Retina (tissue), 1 donor: ENCODE measurements around the gene ZNF581.

Experiments
- DNase-seq: peaks from one replicate; pipeline ENCODE4 v3.0.0-alpha.2; 2016

The ZNF581 gene

DNA sequence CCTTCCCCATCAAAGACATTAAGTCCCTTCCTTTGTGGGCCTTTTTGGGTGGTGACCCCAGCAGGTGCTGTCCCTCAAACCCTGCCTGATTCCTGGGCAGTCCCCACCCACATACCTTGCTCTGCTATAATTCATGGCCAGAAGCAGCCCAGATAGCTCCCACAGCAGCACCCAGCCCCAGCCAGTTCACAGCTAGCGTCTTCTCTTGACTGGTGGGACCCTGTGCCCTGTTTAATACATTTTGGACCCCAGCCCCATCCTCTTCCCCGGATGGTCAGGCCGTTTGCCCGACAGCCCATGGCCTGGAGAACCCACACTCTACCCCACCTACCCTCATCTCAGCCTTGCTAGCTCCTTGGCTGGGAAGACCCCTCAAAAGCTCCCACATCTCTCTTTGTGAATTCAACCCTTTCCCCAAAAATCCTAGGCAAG, 6.7 kb downstream of the ZNF581 start:
- no peak for DNase-seq

DNA sequence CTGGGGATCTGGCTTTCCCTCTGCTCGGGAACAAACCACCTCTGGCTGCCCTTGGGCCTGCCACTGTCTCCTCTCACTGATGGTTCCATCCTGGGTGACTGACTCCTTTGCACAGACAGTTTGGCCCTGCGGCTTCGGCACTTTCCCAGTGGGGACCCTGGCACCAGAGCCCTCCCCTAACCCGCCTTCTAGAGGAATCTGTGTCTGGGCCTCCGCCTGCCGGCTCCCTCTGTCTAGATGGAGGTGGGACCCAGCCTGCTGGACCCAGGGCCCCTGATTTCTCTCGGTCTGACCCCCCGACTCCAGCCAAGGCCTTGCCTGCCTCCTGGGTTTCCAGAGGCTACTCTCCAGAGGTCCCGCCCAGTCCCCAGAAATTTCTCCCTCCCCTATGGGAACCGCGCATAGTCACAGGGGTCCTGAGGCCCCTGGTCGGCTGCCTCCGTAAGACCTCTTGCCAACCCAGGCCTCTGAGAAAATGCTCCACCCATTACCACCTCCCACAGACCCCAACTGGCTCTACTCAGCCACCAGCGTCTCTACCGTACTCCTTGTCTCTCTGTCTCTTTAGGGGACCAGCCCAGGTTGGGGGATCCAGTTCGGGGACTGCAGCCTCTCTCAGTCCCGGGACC, 7.3 kb downstream of the ZNF581 start:
- DNase-seq: no peak

DNA sequence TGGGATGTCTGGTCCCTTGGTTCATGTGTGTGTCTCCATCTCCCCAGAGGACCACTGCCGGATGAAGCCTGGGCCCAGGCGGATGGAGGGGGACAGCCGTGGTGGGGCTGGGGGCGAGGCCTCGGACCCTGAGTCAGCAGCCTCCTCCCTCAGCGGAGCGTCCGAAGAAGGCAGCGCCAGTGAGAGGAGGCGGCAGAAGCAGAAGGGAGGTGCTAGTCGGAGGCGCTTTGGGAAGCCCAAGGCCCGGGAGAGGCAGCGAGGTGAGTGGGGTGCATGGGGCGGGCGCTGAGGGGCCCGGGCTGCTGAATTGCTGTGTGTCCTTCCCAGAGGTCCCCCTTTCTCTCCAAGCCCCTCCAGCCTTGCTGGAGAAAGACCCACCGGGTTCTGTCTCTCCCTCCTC, 7.8 kb downstream of the ZNF581 start:
- no peak for DNase-seq

DNA sequence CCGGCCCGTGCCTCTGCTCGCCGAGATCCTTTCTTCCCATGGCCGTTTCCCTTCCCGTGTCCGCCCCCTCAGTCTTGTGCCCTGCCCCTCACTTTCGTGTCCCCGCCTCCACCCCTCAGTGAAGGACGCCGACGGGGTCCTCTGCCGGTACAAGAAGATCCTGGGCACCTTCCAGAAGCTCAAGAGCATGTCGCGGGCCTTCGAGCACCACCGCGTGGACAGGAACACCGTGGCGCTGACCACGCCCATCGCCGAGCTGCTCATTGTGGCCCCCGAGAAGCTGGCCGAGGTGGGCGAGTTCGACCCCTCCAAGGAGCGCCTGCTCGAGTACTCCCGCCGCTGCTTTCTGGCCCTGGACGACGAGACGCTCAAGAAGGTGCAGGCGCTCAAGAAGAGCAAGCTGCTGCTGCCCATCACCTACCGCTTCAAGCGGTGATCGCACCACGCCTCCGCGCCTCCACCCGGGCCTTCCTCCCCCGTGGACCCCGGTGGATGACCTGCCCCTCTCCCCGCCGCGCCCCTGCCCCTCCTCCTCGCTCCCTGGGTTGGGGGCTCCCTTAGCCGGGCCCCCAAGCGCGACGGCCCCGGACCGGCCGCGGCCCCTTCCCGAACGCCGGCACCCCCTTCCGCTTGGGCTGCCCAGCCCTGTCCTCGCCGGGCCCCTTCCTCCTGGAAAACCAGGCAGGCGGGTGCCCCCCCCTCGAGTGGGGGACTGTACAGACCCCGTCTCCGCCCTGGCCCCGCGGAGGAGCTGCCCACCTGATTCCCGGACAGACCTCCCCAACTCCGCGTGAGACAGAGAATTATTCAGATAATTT, 9.1 kb downstream of the ZNF581 start:
- no peak for DNase-seq

DNA sequence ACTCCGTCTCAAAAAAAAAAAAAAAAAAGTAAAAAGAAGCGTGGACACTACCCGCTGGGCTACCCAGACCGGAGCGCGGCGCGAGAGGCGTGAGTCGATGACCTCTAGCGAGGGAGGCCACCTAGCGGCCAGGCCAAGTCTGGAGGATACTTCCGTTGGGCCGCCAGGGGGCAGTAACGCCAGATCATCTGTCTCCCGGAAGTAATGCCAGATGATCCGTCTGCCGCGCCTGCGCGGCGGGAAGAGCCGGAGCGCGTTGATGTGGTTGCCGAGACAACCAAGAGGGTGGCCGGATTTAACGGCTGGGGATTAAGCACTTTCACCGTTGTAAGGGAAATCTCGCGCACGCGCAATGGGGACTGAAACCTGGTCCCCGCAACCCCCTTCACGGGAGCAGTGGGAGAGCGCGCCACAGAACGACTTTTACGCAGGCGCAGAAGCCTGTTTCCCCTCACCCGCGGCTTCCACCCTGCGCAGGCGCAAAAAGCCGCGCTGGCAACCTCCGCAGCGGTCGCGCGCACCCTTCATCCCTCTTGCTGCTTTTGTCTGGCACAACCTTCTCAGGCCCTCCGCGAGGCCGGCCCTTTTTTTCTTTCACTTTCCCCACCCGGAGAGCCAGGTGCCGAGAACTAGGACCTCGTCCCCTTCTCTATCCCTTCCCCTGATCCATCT, 10.3 kb downstream of the ZNF581 start:
- DNase-seq: peak; percentile 100

DNA sequence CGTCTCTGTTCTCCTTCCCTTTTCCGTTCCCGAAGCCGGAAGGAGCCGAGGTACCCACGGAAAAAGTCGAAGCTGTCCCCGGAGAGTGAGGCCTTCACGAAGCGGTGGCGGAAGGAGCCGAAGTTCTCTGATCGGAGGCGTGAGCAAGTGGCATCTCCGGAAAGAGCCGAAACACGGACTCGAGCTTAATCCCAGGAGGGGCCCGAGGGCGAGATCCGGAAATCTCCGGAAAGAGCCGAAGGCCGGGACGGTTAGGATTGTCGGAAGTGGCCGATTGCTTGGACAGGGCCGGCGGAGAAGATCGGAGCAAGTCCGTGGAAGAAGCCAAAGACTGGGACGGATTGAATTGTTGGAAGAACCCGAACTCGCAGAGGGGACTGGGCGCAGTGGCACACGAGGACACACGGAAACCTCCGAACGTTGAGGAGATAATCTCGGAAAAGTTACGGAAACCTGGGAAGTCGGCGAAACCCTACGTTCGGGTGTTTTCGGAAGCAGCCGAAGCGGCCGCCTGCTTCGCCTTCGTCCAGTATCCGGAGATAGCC, 10.9 kb downstream of the ZNF581 start:
- peak; percentile 100 for DNase-seq

DNA sequence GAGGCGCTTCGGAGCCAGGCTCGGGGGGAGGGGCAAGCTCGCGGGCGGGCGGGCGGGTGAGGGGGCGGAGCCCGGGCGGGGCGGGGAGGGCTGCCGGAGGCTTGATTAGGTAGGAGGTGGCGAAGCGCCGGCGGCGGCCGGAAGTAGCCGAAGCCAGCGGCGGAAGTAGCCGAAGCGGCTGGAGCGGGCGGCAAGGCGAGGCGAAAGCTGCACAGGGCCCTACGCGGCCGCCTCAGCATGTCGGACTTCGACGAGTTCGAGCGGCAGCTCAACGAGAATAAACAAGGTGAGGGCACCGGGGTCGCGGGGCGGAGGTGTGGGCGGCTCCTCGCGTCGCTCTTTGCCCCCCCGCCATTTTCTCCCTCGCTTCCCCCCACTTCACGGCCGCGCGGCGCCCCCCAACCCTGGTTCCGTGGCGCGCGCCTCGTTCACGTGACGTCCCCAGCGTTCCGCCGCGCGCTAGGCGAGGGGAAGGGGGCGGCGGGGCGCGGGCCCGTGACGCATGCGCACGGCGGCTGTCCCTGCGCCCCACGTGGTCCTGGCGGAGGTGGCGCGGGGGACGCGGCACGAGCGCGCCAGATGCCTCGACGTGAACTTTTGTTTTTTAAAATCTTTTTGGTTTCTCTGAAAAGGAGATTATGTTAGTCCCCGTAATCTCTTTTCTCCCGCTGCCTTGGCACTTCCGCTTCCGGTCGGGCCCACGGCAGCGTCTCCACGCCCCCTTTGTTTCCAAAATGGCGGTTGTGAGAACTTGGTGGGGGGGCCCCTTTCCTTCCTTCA, 11.6 kb downstream of the ZNF581 start, which contains the start of gene U2AF2:
U2AF2 (plus strand) TSS at position 168 of the 780 bp plus-strand sequence; CDS start at position 238, 70 bp downstream.
- peak; percentile 92 for DNase-seq

DNA sequence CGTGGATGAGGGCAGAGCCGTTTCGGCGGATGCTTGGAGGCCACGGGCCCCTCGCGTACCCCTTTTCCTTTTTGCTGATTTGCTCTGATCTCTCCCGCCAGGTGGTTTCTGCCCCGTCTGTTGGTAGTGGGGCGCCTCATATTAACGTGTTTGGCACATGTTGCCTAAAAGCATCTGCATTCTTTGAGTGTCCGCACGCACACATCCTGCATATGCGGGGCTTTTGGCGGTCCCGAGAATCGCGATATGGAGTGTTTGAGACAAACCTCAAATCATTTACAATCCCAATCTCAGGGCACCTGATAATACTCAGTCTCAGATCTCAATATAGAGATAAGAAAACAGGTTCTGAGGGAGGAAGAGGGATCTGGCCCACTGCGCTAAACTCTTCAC, 12.2 kb downstream of the ZNF581 start:
- no peak for DNase-seq

DNA sequence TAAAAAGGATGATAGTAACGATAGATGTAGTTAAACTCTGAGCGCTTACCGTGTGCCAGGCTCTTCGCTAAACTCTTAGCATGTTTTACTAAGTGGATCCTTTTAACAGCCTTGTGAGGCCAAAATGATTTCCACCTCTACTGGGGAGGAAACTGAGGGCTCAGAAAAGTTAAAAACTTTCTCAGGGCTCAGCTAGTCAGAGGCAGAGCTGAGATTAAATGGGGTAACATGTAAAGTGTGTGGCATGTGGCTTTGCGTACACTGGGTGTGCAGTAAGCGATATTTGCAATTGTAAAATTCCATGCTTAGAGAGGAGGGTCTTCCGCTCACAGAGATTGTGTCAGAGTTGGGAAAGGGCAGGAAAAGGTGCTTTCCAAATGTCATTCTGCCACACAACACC, 13.1 kb downstream of the ZNF581 start:
- no peak for DNase-seq

DNA sequence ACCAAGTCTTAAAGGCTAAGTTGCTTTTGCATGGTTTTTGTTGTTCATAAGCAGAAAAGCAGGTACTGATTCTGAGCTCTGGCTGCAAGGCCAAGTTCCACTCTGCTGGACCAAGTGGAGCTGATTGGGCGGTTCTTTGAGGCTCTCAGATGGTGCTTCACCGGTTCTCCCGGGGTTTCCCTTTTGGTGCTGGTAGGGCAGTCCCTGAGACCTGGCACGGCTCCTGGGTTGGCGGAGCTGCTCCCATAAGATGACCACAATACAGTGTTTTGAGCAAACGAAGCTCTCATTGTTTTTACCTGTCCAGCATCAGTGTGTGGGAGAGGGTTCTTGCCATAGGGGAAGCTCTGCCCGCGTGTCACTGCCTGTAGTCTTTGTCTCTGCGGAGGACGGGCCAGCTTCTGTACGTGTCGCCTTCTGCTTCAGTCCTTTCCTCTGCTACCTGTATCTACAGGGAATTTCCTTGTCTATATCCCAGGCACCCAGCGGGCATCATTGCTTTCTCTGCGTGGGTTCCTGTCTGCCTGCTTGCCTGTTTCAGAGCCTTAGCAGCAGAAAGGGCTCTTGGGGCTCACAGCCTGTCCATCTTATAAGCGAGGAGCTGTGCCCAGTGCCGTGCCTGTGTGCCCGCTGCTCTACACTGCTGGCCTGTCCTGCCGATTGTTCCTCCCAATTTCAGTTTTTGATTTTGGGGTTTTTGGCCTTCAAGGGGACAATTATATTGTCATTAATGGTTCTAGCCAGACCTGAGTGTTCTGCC, 13.7 kb downstream of the ZNF581 start:
- DNase-seq: no peak

DNA sequence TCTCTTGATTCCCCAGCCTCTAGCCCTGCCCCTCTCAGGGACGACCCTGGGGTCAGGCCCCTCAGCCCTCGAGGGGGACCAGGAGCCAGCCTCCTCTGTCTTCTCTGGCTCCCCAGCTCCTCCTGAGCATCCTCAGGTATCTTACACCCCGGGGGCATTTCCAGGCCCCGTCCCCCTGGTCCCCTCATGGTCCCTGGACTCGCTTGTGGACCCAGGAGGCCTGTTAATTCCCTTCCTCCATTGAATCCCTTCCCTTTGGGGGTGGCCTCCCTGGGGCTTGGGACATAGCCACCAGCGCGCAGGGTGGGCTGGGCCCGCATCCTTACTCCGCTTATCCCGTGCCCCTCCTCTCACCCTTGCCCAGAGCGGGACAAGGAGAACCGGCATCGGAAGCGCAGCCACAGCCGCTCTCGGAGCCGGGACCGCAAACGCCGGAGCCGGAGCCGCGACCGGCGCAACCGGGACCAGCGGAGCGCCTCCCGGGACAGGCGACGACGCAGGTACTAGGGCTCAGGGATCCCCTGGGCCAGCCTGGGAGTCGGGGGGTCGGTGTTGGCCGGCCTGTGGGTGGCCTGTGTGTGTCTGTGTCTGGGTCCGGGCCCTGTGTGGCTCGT, 15.5 kb downstream of the ZNF581 start:
- DNase-seq: no peak

DNA sequence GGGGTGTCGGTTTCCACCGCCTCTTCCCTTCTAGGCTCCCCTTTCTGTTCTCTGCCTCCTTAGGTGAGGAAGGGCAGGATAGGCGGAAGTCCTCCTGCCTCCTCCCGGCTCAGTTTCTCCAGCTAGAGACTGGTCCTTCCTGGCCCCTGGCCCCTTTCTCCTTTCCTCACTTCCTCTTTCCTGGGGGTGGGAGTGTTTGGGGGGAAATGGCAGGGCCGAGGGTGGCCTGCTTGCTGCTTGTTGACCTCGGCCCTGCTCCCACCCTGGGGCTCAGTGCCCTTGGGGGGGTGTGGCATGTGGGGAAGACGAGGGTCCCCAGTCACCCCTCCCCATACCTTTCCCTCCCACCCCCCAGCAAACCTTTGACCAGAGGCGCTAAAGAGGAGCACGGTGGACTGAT, 16.4 kb downstream of the ZNF581 start:
- no peak for DNase-seq

DNA sequence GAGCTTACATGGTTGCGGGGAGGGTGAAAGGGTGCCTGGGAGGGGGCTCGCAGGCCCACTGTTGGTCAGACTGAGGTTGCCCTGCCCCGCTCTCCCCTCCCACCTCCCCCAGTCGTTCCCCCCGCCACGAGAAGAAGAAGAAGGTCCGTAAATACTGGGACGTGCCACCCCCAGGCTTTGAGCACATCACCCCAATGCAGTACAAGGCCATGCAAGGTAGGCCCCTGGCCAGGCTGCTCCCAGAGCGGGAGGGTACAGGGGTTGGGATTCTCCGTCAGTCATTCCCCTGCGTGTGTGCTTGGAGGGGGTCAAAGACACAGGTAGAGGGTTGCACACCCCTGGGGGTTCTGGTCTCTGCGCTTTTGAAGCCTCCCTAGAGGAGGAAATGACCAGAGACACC, 17.0 kb downstream of the ZNF581 start:
- DNase-seq: no peak

DNA sequence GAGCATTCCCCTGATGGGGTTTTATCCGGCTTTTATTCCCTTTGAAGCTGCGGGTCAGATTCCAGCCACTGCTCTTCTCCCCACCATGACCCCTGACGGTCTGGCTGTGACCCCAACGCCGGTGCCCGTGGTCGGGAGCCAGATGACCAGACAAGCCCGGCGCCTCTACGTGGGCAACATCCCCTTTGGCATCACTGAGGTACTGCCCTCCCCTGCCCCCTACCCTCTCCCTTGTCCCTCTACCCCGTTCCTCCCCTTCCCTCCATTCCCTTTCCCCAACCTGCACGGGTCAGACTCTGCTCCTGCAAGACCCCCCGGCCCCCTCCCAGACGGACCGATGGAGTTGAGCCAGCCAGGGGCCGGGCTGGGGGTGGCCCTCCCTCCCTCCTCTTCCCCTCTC, 17.5 kb downstream of the ZNF581 start:
- DNase-seq: no peak

DNA sequence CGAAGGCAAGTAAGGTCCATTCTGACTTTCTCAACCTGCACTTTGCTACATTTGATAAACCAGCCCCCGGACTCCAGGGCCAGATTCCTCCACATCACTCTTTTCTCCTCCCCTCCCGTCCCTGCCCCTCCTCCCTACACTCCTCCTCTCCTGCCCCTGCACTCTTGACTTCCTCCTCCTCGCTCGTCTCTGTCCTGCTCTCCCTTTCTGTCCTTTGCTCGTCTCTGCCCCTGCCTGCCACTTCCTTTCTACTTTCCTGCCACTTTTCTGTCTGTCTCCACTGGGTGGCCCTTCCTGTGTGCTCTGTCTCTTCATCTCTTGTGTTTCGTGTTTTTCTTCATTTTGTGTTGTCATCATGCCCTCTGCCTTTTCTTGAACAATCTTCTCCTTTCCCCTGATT, 18.4 kb downstream of the ZNF581 start:
- no peak for DNase-seq

DNA sequence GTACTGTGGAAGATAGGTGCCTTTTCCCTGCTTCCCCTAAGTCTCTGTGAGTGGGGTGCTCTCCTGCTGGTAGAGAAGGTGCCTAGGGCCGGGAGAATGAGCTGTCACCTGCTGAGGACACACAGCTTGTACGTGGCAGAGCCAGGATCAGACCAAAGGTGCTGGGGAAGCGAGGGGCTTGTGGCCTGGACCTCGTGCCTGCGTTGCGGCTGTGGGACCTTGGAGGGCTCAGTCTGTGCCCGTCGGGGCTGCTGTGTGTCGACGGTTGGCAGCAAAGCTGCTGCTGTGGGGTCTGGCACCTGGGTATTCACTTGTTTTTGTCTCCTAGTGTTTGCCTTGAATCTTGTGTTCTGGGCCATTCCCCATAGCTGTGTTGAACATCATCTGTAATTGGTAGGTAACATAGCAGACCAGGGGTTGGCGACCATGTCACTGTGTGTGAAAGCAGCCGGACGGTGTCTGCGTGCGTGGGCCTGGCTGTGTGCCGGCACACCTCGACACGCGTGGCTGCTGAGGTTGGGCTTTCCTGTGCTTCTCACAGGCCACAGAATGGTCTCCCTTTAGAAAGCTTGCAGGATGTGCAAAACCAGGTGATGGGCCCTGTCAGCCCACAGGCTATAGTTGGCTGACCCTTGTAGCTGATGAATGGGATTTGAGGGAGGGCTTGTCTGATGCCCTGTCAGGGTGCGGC, 20.5 kb downstream of the ZNF581 start:
- DNase-seq: no peak

DNA sequence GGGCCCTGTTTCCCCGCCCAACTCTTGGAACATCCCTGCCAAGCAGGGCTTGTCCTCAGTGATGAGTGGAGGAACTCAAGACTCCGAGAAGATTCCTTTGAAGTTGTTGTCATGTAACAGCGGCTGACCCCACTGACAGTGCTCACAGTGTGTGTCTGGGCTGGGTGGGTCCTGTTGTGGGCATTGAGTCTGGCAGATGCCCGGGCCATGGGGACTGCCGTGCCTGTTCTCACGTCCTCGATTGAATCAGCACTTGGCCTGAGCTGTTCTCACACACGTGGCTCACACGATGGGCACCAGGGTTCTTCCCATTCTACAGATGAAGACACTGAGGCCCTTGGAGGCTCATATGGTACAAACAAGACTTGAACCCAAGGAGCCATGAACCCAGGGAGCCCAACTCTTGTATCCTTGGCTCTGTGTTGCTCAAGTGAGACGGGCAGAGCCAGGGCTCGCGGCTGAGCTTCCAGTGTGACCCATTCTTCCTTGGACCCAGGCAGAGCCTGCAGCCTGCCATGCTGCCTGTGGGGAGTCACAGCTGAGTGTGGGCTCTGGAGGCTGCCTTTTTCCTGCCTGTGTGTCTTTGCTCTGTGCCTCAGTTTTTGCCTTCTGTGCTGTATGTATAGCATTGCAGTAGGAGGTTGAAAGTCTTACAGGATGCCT, 23.0 kb downstream of the ZNF581 start:
- no peak for DNase-seq

DNA sequence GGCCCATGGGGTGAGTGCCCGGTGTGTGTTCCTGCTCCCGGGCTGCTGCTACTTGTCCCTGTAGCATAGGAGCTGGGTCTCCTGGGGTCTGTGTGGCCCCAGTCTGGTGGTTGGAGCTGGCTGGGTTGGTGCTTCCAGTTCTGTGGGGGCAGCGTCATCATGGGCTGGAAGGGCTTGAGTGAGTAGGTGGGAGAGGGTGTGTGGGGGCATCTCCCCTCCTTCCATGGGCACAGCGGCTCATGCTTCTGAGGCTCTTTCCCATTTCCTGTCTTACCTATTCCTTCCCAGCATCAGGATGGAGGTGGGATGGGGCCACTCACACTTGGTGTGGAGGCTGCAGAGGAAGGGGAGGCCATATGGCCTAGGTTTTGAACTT, 23.5 kb downstream of the ZNF581 start:
- DNase-seq: no peak

DNA sequence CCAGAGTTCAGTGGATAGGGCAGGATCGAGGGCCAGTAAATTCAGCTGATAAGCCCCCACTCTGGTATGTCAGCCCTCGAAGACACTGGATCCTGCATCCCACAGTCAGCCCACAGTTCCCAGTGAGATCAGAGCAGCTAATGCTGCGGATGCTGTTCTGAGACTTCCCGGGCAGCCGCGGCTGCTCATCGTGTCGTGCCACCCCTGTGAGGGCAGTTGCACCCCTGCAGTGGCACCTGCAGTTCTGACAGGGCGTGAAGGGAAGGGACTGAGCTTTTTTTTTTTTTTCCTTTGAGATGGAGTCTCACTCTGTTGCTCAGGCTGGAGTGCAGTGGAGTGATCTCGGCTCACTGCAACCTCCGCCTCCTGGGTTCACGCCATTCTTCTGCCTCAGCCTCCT, 24.1 kb downstream of the ZNF581 start:
- no peak for DNase-seq

DNA sequence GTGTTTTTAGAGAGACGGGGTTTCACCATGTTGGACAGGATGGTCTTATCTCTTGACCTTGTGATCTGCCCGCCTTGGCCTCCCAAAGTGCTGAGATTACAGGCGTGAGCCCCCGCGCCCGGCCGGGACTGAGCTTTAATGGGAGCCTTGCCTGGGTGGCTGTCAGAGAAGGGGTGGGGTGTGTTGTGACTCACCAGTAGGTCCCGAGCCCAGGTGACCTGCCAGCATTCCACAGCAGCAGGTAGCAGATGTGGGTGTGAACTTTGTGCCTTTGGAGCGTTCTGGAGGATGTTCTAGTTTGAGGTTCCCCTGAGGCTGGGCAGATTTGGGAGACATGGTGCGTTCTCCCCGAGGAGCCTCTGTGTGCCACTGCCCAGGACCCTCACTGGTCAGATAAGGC, 24.5 kb downstream of the ZNF581 start:
- no peak for DNase-seq
